Daoy (cell line): ENCODE results near the gene MATCAP1. TPM values are rescaled to one million over a fixed set of nuclear protein-coding genes. Genes with fewer than 3 reads are reported as not detected.

Experiments
- DNase-seq: peaks from one replicate; pipeline ENCODE4 v3.0.0-alpha.2; 2015; ENCODE audit warnings: low read depth
- total RNA-seq: library from RNA; depleted of rRNA; stranded (reverse); fragments of >200 nt; shearing (Covaris generic); gene quantifications from 2 replicates; pipeline ENCODE4 v1.2.3, GENCODE V29; 2014

The MATCAP1 gene
- total RNA-seq, 1 experiment from 2014 or later, result 4.6 TPM

- DNase-seq, result no peak
These were observed 7.7 kb upstream of the MATCAP1 start for GRCh38 chr16:67191411-67191994.

DNA sequence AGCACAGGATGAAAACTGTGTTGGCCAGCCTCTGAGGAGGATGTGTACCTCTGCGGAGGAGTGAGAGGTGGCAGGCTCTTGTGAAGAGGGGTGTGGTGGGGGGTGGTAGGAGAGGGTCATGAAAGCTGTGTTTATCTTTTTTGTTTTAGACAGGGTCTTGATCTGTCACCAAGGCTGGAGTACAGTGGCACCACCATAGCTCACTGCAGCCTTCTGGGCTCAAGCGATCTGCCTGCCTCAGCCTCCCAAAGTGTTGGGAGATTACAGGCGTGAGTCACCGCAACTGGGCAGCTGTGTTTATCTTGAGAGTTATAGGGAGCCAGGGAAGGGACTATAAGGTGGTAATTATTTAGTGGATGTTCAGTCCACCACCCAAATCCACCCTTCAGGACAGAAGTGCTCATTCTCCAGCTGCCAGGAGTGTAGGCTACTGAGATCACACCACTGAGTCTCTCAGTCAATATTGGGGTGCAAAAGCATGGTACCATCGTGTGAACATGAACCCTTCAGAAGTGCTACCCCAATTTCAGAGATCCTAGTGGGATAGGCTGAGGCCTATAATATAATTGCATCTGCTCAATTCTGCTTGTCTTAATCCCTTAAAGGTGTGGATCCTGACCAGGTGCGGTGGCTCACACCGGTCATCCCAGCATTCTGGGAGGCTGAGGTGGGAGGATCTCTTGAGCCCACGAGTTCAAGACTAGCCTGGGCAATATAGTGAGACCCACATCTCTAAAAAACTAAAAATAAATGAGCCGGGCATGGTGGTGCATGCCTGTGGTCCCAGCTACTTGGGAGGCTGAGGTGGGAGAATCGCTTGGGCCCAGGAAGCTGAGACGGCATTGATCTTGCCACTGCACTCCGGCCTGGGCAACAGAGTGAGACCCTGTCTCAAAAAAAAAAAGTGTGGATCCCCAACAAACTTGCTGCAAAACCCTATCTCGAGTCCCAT lies 7.0 kb upstream of the MATCAP1 start:
- DNase-seq, result peak; percentile 39

GRCh38 chr16:67190041-67190440 lies 6.3 kb upstream of the MATCAP1 start, which contains the start of gene EXOC3L1:
Gene EXOC3L1 (minus strand): TSS chr16:67190136. CDS start chr16:67189676, 460 bp downstream.
- no peak for DNase-seq

DNA sequence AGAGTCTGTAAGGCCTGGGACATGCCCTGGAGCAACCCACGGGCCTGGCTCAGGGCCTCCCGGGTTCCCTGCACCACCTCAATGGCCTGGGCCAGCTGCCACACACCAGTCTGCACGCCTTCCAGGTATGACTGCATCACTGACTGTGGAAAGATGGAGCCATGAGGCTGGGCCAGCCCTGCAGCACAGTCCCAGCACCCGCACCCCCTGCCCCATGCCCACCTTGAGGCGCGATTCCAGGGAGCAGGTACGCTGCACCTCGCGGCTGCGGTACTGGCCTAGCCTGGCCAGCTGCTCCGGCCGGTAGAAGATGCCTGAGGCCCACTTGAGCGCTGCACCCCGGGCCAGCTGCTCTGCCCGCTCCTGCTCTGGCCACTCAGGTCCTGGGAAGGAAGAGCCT lies 5.0 kb upstream of the MATCAP1 start:
- DNase-seq, result no peak

GRCh38 chr16:67188323-67188722 lies 4.6 kb upstream of the MATCAP1 start:
- no peak for DNase-seq

DNA sequence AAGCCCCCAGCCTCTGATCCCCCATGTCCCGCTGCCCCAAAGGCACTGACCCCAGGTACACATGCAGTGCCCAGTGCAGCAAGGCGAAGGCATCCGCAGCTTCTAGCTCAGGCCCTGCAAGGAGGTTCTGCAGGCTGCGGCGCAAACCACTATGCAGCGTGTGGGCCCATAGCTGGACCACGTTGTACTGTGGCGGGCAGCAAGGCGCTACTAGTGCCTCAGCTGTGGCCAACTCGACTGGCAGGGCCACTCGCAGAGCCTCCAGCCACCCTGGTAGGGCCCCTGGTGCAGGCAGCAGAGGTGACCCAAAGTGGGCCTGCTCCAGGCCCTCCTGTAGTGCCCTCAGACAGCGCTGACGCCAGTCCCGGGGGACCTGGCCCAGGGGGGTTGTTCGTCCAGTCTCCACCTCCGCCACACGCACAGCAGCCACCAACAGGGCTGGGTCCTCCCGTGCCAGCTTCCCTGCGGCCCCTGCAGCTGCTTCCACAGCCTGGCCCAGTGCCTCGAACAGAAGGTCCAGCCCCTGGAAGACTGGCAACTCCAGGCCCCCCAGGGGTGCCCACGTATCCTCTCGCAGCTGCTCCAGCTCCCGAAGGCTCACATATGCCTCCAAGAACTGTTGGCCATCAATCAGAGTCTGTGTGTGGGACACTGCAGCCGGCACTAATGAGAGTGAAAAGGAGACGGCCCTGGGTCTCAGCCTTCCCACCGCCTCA lies 3.6 kb upstream of the MATCAP1 start:
- no peak for DNase-seq

DNA sequence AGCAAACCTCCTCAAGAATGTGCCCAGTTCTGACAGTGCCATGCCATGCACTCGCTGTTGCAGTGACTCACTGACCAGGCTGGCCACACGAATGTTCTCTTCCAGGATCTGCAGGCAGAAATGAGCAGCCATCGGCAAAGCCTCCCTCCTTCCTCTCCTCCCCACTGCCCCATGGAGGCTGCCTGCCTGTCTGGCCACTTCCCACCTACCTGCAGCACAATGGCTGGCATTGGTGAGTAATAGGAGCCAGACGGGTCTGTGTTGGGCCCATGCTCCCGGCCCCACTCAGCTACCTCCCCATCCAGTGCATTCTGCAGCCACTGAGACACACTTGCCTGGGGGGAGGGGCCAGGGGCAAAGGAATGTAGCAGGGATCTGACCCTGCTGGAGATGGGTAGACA lies 2.8 kb upstream of the MATCAP1 start:
- peak; percentile 40 for DNase-seq

DNA sequence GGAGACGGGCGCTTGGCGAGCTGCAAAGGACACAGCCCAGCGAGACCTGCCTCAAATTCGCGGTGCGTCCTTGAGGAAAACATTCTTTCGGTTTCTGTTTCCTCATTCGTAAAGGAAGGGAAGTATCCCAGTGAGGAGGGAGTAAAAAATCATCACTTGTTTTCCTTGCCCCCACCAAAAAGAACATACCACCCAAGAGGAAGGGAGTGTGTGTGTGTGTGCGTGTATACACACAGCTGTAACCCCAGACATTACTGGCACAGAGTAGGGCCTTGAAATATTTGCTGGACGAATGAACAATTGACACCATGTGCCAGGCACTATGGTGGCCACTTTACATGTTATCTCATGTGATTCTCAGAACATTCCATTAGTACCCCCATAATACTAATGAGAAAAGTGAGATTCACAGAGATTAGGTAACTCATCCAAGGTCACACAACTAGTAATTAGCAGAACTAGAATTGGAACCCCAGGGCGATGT lies 1.9 kb upstream of the MATCAP1 start:
- no peak for DNase-seq

GRCh38 chr16:67184995-67185650 lies 1.4 kb upstream of the MATCAP1 start:
- DNase-seq, result peak; percentile 89

GRCh38 chr16:67184453-67184994 lies 761 bp upstream of the MATCAP1 start:
- DNase-seq, result peak; percentile 41

- DNase-seq, result no peak
These were observed 508 bp downstream of the MATCAP1 start for GRCh38 chr16:67183284-67183626.

DNA sequence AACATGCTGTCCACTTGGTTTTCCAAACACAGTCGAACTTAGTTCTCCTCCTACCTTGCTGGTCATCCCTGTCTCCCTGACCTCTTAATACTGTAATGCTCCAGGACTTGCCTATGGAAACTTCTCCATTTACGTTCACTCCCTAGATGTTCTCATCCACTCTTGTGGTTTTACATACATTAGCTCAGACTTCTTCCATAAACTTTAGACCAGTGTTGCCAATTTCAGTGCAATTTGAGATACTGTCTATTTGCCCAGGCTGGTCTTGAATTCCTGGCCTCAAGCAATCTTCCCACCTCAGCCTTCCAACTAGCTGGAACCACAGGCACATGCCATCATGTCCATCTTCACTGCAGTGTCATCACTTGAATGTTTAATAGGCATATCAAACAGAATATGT lies 1.5 kb downstream of the MATCAP1 start:
- DNase-seq, result no peak

GRCh38 chr16:67181346-67181745 lies 2.4 kb downstream of the MATCAP1 start:
- DNase-seq, result peak; percentile 59

- no peak for DNase-seq
These were observed 3.6 kb downstream of the MATCAP1 start for GRCh38 chr16:67180166-67180565.

DNA sequence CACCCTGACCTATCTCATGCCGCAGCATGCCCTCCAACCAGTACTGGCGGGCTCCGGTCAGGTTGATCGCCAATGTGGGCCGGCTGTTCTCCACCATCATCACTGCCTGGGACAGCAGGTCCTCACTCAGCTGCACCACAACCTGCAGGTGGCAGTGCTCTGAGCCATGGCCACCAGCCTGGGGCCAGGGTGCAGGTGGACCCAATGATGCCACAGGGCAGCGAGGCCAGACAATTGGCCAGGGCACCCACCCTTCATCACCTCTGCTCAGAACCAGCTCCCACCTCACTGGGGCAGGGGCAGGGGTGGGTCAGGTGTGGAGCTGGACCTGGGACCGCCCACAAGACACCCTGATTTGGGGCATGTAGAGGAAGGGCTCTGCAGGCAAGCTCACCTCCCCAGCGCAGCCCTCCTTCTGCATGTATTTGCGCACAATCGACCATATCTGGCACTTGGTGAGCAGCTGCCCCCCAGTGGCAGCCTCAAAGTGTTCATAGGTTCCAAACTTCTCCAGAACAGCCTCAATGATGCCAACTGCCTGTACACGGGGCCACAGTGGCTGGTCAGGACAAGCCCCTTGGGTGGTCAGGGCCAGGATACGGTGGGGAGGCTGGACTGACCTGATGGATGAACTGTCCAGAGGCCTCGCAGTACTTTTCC lies 4.2 kb downstream of the MATCAP1 start:
- DNase-seq, result no peak

DNA sequence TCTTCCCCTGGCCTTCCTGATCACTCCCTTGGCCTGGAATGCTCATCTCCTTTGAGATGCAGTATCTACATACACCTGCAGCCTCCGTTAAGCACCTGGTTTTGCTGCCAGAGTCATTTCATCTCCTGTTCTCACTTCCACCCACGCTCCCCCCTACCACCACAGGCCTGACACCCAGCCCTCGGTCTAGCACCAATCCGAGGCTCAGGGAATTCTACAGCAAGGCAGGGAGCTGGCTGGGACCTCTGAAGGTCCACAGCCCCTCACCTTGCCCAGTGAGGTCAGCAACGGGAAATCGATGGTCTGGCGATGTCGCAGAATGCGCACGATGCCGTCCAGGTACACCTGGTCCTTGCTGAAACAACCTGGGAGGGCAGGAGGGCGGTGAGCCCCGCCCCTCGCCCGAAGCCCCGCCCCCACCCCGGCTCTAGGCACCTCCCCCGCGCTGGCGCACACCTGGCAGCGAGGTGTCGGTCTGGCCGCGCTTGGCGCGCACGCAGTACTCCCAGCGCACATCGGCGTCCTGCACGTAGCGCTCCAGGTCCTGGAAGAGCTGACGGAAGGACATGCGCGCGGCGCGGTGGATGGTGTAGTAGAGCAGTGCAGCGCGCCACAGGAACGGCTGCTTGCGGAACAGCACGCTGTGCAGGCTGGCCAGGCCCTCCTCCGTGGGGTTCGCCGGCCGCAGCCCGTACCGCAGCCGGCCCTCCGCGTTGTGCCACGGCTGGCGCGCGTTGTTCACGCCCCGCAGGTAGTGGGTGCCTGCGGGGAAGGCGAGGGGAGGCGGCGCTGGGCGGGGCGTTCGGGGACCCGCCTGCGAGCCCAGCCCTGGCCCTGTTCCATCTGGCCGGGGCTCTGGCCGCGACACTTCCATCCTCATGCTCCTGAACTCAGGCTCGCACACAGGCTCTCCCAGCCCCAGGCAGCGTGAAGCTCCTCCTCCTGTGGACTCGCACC lies 5.7 kb downstream of the MATCAP1 start:
- peak; percentile 39 for DNase-seq

DNA sequence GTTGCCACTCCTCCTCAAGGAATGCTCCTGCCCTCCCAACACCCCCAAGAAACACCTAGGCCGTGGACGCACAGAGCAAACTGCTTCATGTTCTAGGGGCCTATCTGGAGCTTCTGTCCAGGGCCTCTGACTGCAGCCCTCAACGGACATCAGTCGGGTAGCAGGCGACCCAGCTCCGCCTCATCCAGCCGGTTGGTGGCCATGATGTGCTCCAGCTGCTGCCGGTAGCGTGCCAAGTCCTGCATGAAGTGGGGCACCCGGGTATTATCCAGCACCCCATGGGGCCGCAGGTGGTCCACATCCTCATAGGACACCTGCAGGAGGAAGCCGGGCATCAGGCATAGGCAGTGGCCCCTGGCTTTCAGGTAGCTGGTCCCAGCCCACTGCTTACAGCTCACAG lies 7.1 kb downstream of the MATCAP1 start:
- DNase-seq, result no peak

- DNase-seq, result no peak
These were observed 9.0 kb downstream of the MATCAP1 start for GRCh38 chr16:67174706-67175231.
